SU-DHL-6 (cell line): Measurements from ENCODE around the gene GRIN2B.

ENCODE experiments used
- H2AFZ ChIP-seq: fragments of 200-600 bp; sonication (generic); 2 replicates; pipeline ENCODE4 v1.6.1; 2014; ENCODE audit warnings: low read depth, mild to moderate bottlenecking, moderate library complexity, mixed read lengths, antibody characterized with exemption, low read length; ENCODE audit not compliant: severe bottlenecking
- H3F3A ChIP-seq: fragments of 200-600 bp; shearing (Covaris generic); 2 replicates; pipeline ENCODE4 v1.6.0; 2016; ENCODE audit warnings: antibody characterized with exemption, mild to moderate bottlenecking; ENCODE audit not compliant: insufficient read depth
- H3K27ac ChIP-seq: fragments of 200-600 bp; sonication (generic); 2 replicates; pipeline ENCODE4 v1.5.1; 2016; ENCODE audit warnings: low read depth, mild to moderate bottlenecking, low read length, moderate library complexity, mixed read lengths
- H3K27me3 ChIP-seq: fragments of 200-600 bp; sonication (generic), shearing (Covaris generic); 2 replicates; pipeline ENCODE4 v1.6.0; 2014; ENCODE audit warnings: mild to moderate bottlenecking, low read length
- H3K36me3 ChIP-seq: fragments of 200-600 bp; sonication (generic); 2 replicates; pipeline ENCODE4 v1.6.1; 2014; ENCODE audit warnings: mild to moderate bottlenecking, low read length, mixed read lengths
- H3K4me2 ChIP-seq: fragments of 300-600, 200-600 bp; shearing (Covaris generic), sonication (generic); 2 replicates; pipeline ENCODE4 v1.6.0; 2014; ENCODE audit warnings: low read length, low read depth, mild to moderate bottlenecking; ENCODE audit not compliant: poor library complexity, severe bottlenecking
- H3K4me3 ChIP-seq: fragments of 200-600 bp; sonication (generic); 2 replicates; pipeline ENCODE4 v1.5.1; 2014; ENCODE audit warnings: antibody characterized with exemption, low read length, mild to moderate bottlenecking, mixed read lengths; ENCODE audit not compliant: insufficient read depth, poor library complexity, severe bottlenecking
- H3K79me2 ChIP-seq: fragments of 200-600 bp; sonication (generic); 2 replicates; pipeline ENCODE4 v1.6.1; 2014; ENCODE audit warnings: mild to moderate bottlenecking, low read length, moderate library complexity; ENCODE audit not compliant: insufficient read depth
- H3K9ac ChIP-seq: fragments of 200-600 bp; sonication (generic); 2 replicates; pipeline ENCODE4 v1.7.0; 2014; ENCODE audit warnings: mild to moderate bottlenecking, low read length
- H3K9me2 ChIP-seq: fragments of 200-600 bp; sonication (generic); replicated peaks from 2 replicates; pipeline ENCODE4 v1.6.1; 2014; ENCODE audit warnings: low read length; ENCODE audit not compliant: insufficient read depth
- H3K9me3 ChIP-seq: fragments of 200-600 bp; sonication (generic); 2 replicates; pipeline ENCODE4 v1.6.1; 2014; ENCODE audit warnings: low read length, mixed read lengths; ENCODE audit not compliant: insufficient read depth
- H4K20me1 ChIP-seq: fragments of 200-600 bp; sonication (generic); 2 replicates; pipeline ENCODE4 v1.6.1; 2014; ENCODE audit warnings: low read depth, mild to moderate bottlenecking, antibody characterized with exemption, low read length, moderate library complexity, mixed read lengths
- EZH2phosphoT487 ChIP-seq: fragments of 200-600 bp; sonication (generic), shearing (Covaris generic); conservative IDR thresholded peaks from 2 replicates; pipeline ENCODE4 v1.6.1; 2018; ENCODE audit warnings: mild to moderate bottlenecking, antibody characterized with exemption, low read length, moderate library complexity, mixed read lengths
- TF ChIP-seq, protein P1 (sequence below): fragments of 200-600 bp; sonication (generic); IDR thresholded peaks from one replicate; pipeline ENCODE4 v1.5.1; 2017; ENCODE audit warnings: antibody characterized with exemption, mild to moderate bottlenecking, low read length, moderate library complexity; ENCODE audit not compliant: insufficient read depth, poor library complexity, severe bottlenecking

Gene GRIN2B

DNA sequence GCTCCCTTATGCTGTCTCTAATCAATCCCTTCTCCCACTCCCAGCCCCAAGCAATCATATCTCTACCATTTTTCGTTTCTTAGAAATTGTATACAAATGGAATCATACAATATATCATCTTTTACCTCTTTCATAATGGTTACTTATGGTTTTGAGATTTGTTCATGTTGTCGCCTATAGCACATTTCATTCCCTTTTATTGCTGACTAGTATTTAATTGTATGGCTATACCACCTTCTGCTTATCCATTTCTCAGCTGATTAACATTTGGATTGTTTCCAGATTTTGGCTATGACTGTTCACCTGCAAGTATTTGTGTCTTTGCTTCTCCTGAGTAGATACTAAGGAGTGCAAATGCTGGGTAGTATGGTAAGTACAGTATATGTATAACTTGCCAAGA lies 36.7 kb upstream of the GRIN2B start:
- TF ChIP-seq EZH2phosphoT487 = no peak
- TF ChIP-seq, protein P1, sequence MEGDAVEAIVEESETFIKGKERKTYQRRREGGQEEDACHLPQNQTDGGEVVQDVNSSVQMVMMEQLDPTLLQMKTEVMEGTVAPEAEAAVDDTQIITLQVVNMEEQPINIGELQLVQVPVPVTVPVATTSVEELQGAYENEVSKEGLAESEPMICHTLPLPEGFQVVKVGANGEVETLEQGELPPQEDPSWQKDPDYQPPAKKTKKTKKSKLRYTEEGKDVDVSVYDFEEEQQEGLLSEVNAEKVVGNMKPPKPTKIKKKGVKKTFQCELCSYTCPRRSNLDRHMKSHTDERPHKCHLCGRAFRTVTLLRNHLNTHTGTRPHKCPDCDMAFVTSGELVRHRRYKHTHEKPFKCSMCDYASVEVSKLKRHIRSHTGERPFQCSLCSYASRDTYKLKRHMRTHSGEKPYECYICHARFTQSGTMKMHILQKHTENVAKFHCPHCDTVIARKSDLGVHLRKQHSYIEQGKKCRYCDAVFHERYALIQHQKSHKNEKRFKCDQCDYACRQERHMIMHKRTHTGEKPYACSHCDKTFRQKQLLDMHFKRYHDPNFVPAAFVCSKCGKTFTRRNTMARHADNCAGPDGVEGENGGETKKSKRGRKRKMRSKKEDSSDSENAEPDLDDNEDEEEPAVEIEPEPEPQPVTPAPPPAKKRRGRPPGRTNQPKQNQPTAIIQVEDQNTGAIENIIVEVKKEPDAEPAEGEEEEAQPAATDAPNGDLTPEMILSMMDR = no peak
- no peaks in the 10 kb centered on the region for H4K20me1 ChIP-seq
- no peaks in the 10 kb centered on the region for H3K36me3 ChIP-seq
- no peaks in the 10 kb centered on the region for H3F3A ChIP-seq
- no peak overlapping the region for H3K27ac ChIP-seq
- no peak overlapping the region for H3K4me3 ChIP-seq
- H2AFZ ChIP-seq = no peak overlapping the region
- no peaks in the 10 kb centered on the region for H3K79me2 ChIP-seq
- H3K9me3 ChIP-seq = no peaks in the 10 kb centered on the region
- no peaks in the 10 kb centered on the region for H3K27me3 ChIP-seq
- H3K9me2 ChIP-seq = no peaks in the 10 kb centered on the region
- H3K4me2 ChIP-seq = no peak overlapping the region
- H3K9ac ChIP-seq = no peak overlapping the region

DNA sequence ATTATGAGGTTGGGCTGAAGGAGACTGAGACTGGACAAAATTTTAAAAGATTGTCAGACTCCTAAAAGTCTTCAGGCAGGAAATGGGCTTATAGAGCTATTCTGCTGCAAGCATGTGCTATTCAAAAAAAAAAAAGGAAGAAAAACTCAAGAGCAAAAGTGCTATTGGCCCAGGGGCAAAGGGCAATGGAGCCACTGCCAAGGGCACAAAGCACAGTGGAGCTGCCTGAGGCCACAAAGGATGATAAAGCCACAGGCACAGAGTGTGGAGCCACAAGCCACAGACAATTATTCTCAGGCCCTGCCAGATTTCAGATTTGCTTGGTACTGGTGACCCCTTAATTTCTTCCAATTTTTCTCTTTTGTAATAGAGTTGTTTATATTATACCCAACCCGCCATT lies 29.6 kb upstream of the GRIN2B start:
- TF ChIP-seq, protein P1 = no peak
- no peak for TF ChIP-seq EZH2phosphoT487
- H3F3A ChIP-seq = no peaks in the 10 kb centered on the region
- no peaks in the 10 kb centered on the region for H3K9me3 ChIP-seq
- H3K36me3 ChIP-seq = no peaks in the 10 kb centered on the region
- no peak overlapping the region for H3K4me2 ChIP-seq
- no peaks in the 10 kb centered on the region for H3K27me3 ChIP-seq
- no peaks in the 10 kb centered on the region for H4K20me1 ChIP-seq
- H3K4me3 ChIP-seq = no peak overlapping the region
- no peak overlapping the region for H3K27ac ChIP-seq
- H3K9me2 ChIP-seq = no peaks in the 10 kb centered on the region
- H3K79me2 ChIP-seq = no peaks in the 10 kb centered on the region
- no peak overlapping the region for H3K9ac ChIP-seq
- H2AFZ ChIP-seq = no peak overlapping the region

DNA sequence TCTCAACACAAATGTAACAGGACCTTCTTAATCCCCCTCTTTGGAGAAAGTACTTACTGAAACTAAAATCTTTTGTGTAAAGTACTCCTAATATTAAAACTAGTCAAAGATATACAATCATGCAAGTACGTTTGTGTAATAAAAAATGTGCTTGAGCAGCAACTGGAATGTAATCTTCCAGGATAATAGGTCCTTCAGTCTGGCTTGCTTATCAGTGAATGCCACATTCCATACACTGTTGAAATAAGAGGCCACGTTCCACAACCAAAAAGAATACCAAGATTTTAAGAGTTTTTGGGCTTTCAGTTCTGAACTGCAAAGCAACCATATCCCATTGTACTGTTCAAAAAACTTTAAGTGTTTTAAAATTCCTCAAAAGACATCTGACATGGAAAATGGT lies 26.2 kb upstream of the GRIN2B start:
- Histone ChIP-seq H3K36me3 (no peaks in the 10 kb centered on the region), H3K4me3 (no peak overlapping the region), H3F3A (no peaks in the 10 kb centered on the region), H3K9ac (no peak overlapping the region), H4K20me1 (no peaks in the 10 kb centered on the region), H2AFZ (no peak overlapping the region), H3K4me2 (no peak overlapping the region), H3K79me2 (no peaks in the 10 kb centered on the region), H3K9me3 (no peaks in the 10 kb centered on the region), H3K27me3 (no peaks in the 10 kb centered on the region), H3K9me2 (no peaks in the 10 kb centered on the region), H3K27ac (no peak overlapping the region)
- no peak for TF ChIP-seq EZH2phosphoT487
- TF ChIP-seq, protein P1 = no peak
